DOHH2 (cell line): ENCODE data around the gene PDE7B.

ENCODE experiments used
- H3F3A ChIP-seq: fragments of 200-600 bp; sonication (generic), shearing (Covaris generic); 2 replicates; pipeline ENCODE4 v1.6.0; 2016; ENCODE audit warnings: antibody characterized with exemption, mild to moderate bottlenecking; ENCODE audit not compliant: control insufficient read depth, insufficient read depth
- H3K27ac ChIP-seq: fragments of 200-600 bp; sonication (generic); 2 replicates; pipeline ENCODE4 v1.5.1; 2014; ENCODE audit warnings: low read depth, mild to moderate bottlenecking, low read length, moderate library complexity
- H3K27me3 ChIP-seq: fragments of 200-600 bp; sonication (generic); 2 replicates; pipeline ENCODE4 v1.6.1; 2014; ENCODE audit warnings: mild to moderate bottlenecking, low read length, mixed read lengths; ENCODE audit not compliant: control insufficient read depth
- H3K36me3 ChIP-seq: fragments of 200-600 bp; sonication (generic); 2 replicates; pipeline ENCODE4 v1.6.1; 2014; ENCODE audit warnings: mild to moderate bottlenecking, low read length, moderate library complexity, mixed read lengths; ENCODE audit not compliant: control insufficient read depth
- H3K4me1 ChIP-seq: fragments of 200-600 bp; sonication (generic); 2 replicates; pipeline ENCODE4 v1.6.1; 2014; ENCODE audit warnings: mild to moderate bottlenecking, low read length, mixed read lengths; ENCODE audit not compliant: control insufficient read depth
- H3K4me2 ChIP-seq: fragments of 200-600 bp; sonication (generic); 2 replicates; pipeline ENCODE4 v1.6.0; 2014; ENCODE audit warnings: mild to moderate bottlenecking, low read length, moderate library complexity
- H3K4me3 ChIP-seq: fragments of 200-600 bp; sonication (generic); 2 replicates; pipeline ENCODE4 v1.5.1; 2014; ENCODE audit warnings: mild to moderate bottlenecking, low read length, mixed read lengths
- H3K79me2 ChIP-seq: fragments of 200-600 bp; sonication (generic); 2 replicates; pipeline ENCODE4 v1.6.1; 2014; ENCODE audit warnings: mild to moderate bottlenecking, low read length, mixed read lengths; ENCODE audit not compliant: control insufficient read depth
- H3K9me2 ChIP-seq: fragments of 200-600 bp; sonication (generic); replicated peaks from 2 replicates; pipeline ENCODE4 v1.6.1; 2014; ENCODE audit warnings: mild to moderate bottlenecking, low read length, mixed read lengths; ENCODE audit not compliant: control insufficient read depth
- H3K9me3 ChIP-seq: fragments of 200-600 bp; sonication (generic); 2 replicates; pipeline ENCODE4 v1.6.1; 2014; ENCODE audit warnings: antibody characterized with exemption, low read length, mixed read lengths; ENCODE audit not compliant: control insufficient read depth, insufficient read depth
- H4K20me1 ChIP-seq: fragments of 200-600 bp; sonication (generic); 2 replicates; pipeline ENCODE4 v1.6.0; 2014; ENCODE audit warnings: low read depth, mild to moderate bottlenecking, antibody characterized with exemption, low read length, moderate library complexity; ENCODE audit not compliant: control insufficient read depth, insufficient read depth
- CTCF ChIP-seq: fragments of 200-600 bp; sonication (generic); IDR thresholded peaks from one replicate; pipeline ENCODE4 v1.5.1; 2014; ENCODE audit warnings: antibody characterized with exemption, mild to moderate bottlenecking, low read depth, low read length; ENCODE audit not compliant: poor library complexity, severe bottlenecking
- EZH2phosphoT487 ChIP-seq: fragments of 200-600 bp; sonication (generic); IDR thresholded peaks from 2 replicates; pipeline ENCODE4 v1.6.1; 2017; ENCODE audit warnings: borderline replicate concordance, mild to moderate bottlenecking, antibody characterized with exemption, low read length, moderate library complexity, mixed read lengths

The PDE7B gene

GRCh38 chr6:135932651-135933050 is 81.2 kb downstream of the PDE7B start:
- H3K4me2 ChIP-seq, result no peak overlapping the region
- no peak overlapping the region for H3K4me3 ChIP-seq
- H3K27ac ChIP-seq, result no peak overlapping the region
- TF ChIP-seq EZH2phosphoT487, result no peak
- no peak for TF ChIP-seq CTCF
- no peaks in the 10 kb centered on the region for H3K9me3 ChIP-seq
- H3K27me3 ChIP-seq, result no peaks in the 10 kb centered on the region
- H3F3A ChIP-seq, result no peaks in the 10 kb centered on the region
- H4K20me1 ChIP-seq, result no peaks in the 10 kb centered on the region
- no peaks in the 10 kb centered on the region for H3K9me2 ChIP-seq
- no peaks in the 10 kb centered on the region for H3K36me3 ChIP-seq
- H3K79me2 ChIP-seq, result no peaks in the 10 kb centered on the region
- no peaks in the 10 kb centered on the region for H3K4me1 ChIP-seq

- no peaks in the 10 kb centered on the region for H3K36me3 ChIP-seq
- H3K4me3 ChIP-seq, result no peak overlapping the region
- no peaks in the 10 kb centered on the region for H3K27me3 ChIP-seq
- no peaks in the 10 kb centered on the region for H3K4me1 ChIP-seq
- H3K79me2 ChIP-seq, result no peaks in the 10 kb centered on the region
- no peaks in the 10 kb centered on the region for H3K9me3 ChIP-seq
- no peaks in the 10 kb centered on the region for H4K20me1 ChIP-seq
- H3F3A ChIP-seq, result no peaks in the 10 kb centered on the region
- no peaks in the 10 kb centered on the region for H3K9me2 ChIP-seq
- no peak overlapping the region for H3K27ac ChIP-seq
- H3K4me2 ChIP-seq, result no peak overlapping the region
- no peak for TF ChIP-seq EZH2phosphoT487
- TF ChIP-seq CTCF, result no peak
These were observed 84.6 kb downstream of the PDE7B start for GRCh38 chr6:135935941-135936601.

GRCh38 chr6:135936606-135937005 is 85.1 kb downstream of the PDE7B start:
- H3K79me2 ChIP-seq, result no peaks in the 10 kb centered on the region
- no peak overlapping the region for H3K4me2 ChIP-seq
- no peaks in the 10 kb centered on the region for H3K9me3 ChIP-seq
- no peak for TF ChIP-seq CTCF
- no peak for TF ChIP-seq EZH2phosphoT487
- H3K36me3 ChIP-seq, result no peaks in the 10 kb centered on the region
- no peaks in the 10 kb centered on the region for H3K4me1 ChIP-seq
- no peaks in the 10 kb centered on the region for H3K27me3 ChIP-seq
- no peaks in the 10 kb centered on the region for H4K20me1 ChIP-seq
- no peak overlapping the region for H3K4me3 ChIP-seq
- H3K27ac ChIP-seq, result no peak overlapping the region
- no peaks in the 10 kb centered on the region for H3K9me2 ChIP-seq
- no peaks in the 10 kb centered on the region for H3F3A ChIP-seq
